AG04449 (cell line): ENCODE measurements around the gene DDX31.
A peak's percentile ranks its signal among the peaks of the same experiment; 100 is the strongest.

ENCODE experiments used
- CTCF ChIA-PET: fragments of 350-600 bp; formaldehyde crosslinking; extraction: SDS; loops from one replicate; lab custom pipeline; 2021; ENCODE audit warnings: antibody characterized with exemption; lab: Yijun Ruan, JAX
- POLR2A ChIA-PET: fragments of 400-600, 350-600 bp; formaldehyde crosslinking; extraction: SDS; loops from one replicate; lab custom pipeline; 2020; ENCODE audit warnings: antibody characterized with exemption, inconsistent platforms; lab: Yijun Ruan, JAX
- DNase-seq: peaks from one replicate; pipeline ENCODE4 v3.0.0-alpha.2; 2010; ENCODE audit warnings: low read depth, low spot score
- H3K4me3 ChIP-seq: 2 replicates; pipeline ENCODE4 v1.5.1; 2011; ENCODE audit warnings: low read depth, mild to moderate bottlenecking, control low read depth, low read length
- CTCF ChIP-seq: IDR thresholded peaks from one replicate; pipeline ENCODE4 v1.5.1; 2011; ENCODE audit warnings: mild to moderate bottlenecking, moderate library complexity, low read length, control low read depth, inconsistent platforms; ENCODE audit not compliant: insufficient read depth; ENCODE audit errors: missing control alignments

DDX31 gene

GRCh38 chr9:132656299-132656698 is 13.5 kb downstream of the DDX31 start:
- H3K4me3 ChIP-seq: no peak overlapping the region
- ChIA-PET POLR2A (interaction anchor here (1.0 kb wide), 1 partner anchor 9 kb away, joined by 3 read pairs; no protein-coding TSS in a partner anchor), CTCF (no interaction called here)
- no peak for DNase-seq
- TF ChIP-seq CTCF: no peak

- peak; percentile 69 for TF ChIP-seq CTCF
- H3K4me3 ChIP-seq: no peak overlapping the region
- ChIA-PET CTCF (interaction anchor here (0.8 to 4.1 kb wide), 11 partner anchors 11 to 241 kb away, joined by 3 to 54 read pairs (median 4); partner anchors contain the start of genes CFAP77, DDX31 and GTF3C4), POLR2A (no interaction called here)
- no peak for DNase-seq
Observed at GRCh38 chr9:132651259-132651658, 18.5 kb downstream of the DDX31 start.

- ChIA-PET CTCF (interaction anchor here (1.4 to 4.1 kb wide), 5 partner anchors 13 to 141 kb away, joined by 6 to 54 read pairs (median 15); partner anchors contain the start of genes DDX31 and GTF3C4), POLR2A (no interaction called here)
Observed at GRCh38 chr9:132648685-132649084, 21.1 kb downstream of the DDX31 start.

GRCh38 chr9:132648283-132648682 is 21.5 kb downstream of the DDX31 start:
- ChIA-PET CTCF (interaction anchor here (1.4 to 4.1 kb wide), 2 partner anchors 13 to 140 kb away, joined by 8 to 54 read pairs; no protein-coding TSS in a partner anchor), POLR2A (interaction anchor here (0.6 to 1.3 kb wide), 3 partner anchors 21 to 69 kb away, joined by 3 to 11 read pairs (median 3); partner anchors contain the start of genes DDX31 and GTF3C4)
- TF ChIP-seq CTCF: no peak

More at GRCh38 chr9:132648685-132649084, 21.1 kb downstream of the DDX31 start:
- no peak overlapping the region for H3K4me3 ChIP-seq
- no peak for DNase-seq
- no peak for TF ChIP-seq CTCF

GRCh38 chr9:132647806-132648205 is 22.0 kb downstream of the DDX31 start:
- ChIA-PET POLR2A (interaction anchor here (0.5 to 1.3 kb wide), 6 partner anchors 9 to 121 kb away, joined by 3 to 11 read pairs (median 3); partner anchors contain the start of genes DDX31 and GTF3C4), CTCF (interaction anchor here (0.7 to 3.0 kb wide), 2 partner anchors 17 to 138 kb away, joined by 3 to 10 read pairs; no protein-coding TSS in a partner anchor)
- H3K4me3 ChIP-seq: no peak overlapping the region
- DNase-seq: no peak
- TF ChIP-seq CTCF: no peak

More at GRCh38 chr9:132648283-132648682, 21.5 kb downstream of the DDX31 start:
- DNase-seq: no peak
- H3K4me3 ChIP-seq: no peak overlapping the region

- DNase-seq: peak; percentile 96
- H3K4me3 ChIP-seq: no peak overlapping the region
- TF ChIP-seq CTCF: no peak
- POLR2A ChIA-PET: interaction anchor here (0.5 to 1.3 kb wide), 6 partner anchors 9 to 199 kb away, joined by 3 to 11 read pairs (median 3); partner anchors contain the start of genes DDX31 and GTF3C4
- CTCF ChIA-PET: interaction anchor here (0.7 to 3.0 kb wide), 2 partner anchors 16 to 138 kb away, joined by 3 to 10 read pairs; no protein-coding TSS in a partner anchor
Observed at GRCh38 chr9:132647355-132647754, 22.4 kb downstream of the DDX31 start.
